Measurements from ENCODE around the gene TBL1X. TPM values are rescaled to one million over a fixed set of nuclear protein-coding genes. Genes with fewer than 3 reads are reported as not detected.

TBL1X gene
- polyA plus RNA-seq, 1 donor (not counting 4 experiments of a cell fraction or from before 2014, with no cell fraction given), result 2.2 TPM

- DNase-seq (ENCODE audit: low read depth, low spot score), result no peak
- Histone ChIP-seq H3K36me3 (ENCODE audit: control insufficient read depth in 2 of 2, extremely low read depth in 1 of 2, insufficient read depth in 2 of 2, low read length in 2 of 2) (no peaks in the 10 kb centered on the region), H3K79me2 (ENCODE audit: control insufficient read depth, insufficient read depth, low read length) (no peaks in the 10 kb centered on the region), H3K9me1 (ENCODE audit: control insufficient read depth, extremely low read depth, insufficient read depth, low read length) (no peaks in the 10 kb centered on the region), H3K27me3 (ENCODE audit: control insufficient read depth, extremely low read depth, insufficient read depth, low read length) (no peaks in the 10 kb centered on the region), H2AFZ (ENCODE audit: control insufficient read depth, low read length) (no peak overlapping the region), H3K9ac (ENCODE audit: control insufficient read depth, extremely low read depth, insufficient read depth, low read length) (no peak overlapping the region), H3K4me3 (ENCODE audit: control insufficient read depth in 2 of 3, extremely low read depth in 1 of 3, insufficient read depth in 2 of 3, low read depth in 1 of 3, low read length in 3 of 3) (no peak overlapping the region), H4K20me1 (ENCODE audit: control insufficient read depth, extremely low read depth, insufficient read depth, low read length) (no peaks in the 10 kb centered on the region), H3K27ac (ENCODE audit: control insufficient read depth, insufficient read depth, low read length) (no peak overlapping the region), H3K4me1 (ENCODE audit: control insufficient read depth, extremely low read depth, insufficient read depth, low read length) (no peaks in the 10 kb centered on the region), H3K9me3 (ENCODE audit: control insufficient read depth, low read depth, low read length) (no peaks in the 10 kb centered on the region), H3K4me2 (ENCODE audit: control insufficient read depth, extremely low read depth, insufficient read depth, low read depth, low read length) (no peak overlapping the region)
- TF ChIP-seq CTCF (optimal IDR thresholded peaks at IDR 0.05 in 1 of 3, IDR thresholded peaks at IDR 0.05 in 1 of 3, conservative IDR thresholded peaks at IDR 0.05 in 1 of 3; ENCODE audit: extremely low read depth in 1 of 3, insufficient read depth in 2 of 3, low read length in 3 of 3), result no peak
- TF ChIP-seq EZH2 (IDR thresholded peaks at IDR 0.05; ENCODE audit: low read length), result no peak
- FAIRE-seq, result no peak
- dilution Hi-C loops (cut with MboI; ENCODE audit: extremely low pct_ligation_motif_present, low sequenced_read_pairs), result no loop called here
Observed at GRCh38 chrX:9647431-9647830, 182.6 kb downstream of the TBL1X start.

DNA sequence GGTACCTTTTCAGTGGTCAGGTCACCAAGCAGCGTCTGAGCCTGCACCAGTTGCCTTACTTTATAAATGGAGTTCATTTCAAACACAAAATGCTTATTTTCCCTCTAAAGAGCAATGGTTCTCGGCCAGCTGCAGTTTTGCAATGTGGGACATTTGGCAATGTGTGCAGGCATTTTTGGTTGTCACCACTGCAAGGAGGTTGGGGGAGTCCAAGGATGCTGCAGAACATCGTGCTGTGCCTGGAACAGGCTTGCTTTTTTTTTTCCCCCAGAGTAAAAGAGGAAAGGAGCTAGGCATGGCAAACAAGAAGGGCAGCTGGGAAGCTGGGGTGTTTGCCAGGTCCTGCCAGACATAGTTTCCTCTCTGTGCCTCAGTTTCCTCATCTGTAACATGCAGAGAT is 185.2 kb downstream of the TBL1X start:
- FAIRE-seq, result no peak
- TF ChIP-seq CTCF (optimal IDR thresholded peaks at IDR 0.05 in 1 of 3, IDR thresholded peaks at IDR 0.05 in 1 of 3, conservative IDR thresholded peaks at IDR 0.05 in 1 of 3; ENCODE audit: extremely low read depth in 1 of 3, insufficient read depth in 2 of 3, low read length in 3 of 3) (no peak), EZH2 (IDR thresholded peaks at IDR 0.05; ENCODE audit: low read length) (no peak)
- H3K79me2 ChIP-seq (ENCODE audit: control insufficient read depth, insufficient read depth, low read length), result no peaks in the 10 kb centered on the region

More for the DNA sequence above, 185.2 kb downstream of the TBL1X start:
- Histone ChIP-seq H3K36me3 (ENCODE audit: control insufficient read depth in 2 of 2, extremely low read depth in 1 of 2, insufficient read depth in 2 of 2, low read length in 2 of 2) (no peaks in the 10 kb centered on the region), H3K9ac (ENCODE audit: control insufficient read depth, extremely low read depth, insufficient read depth, low read length) (no peak overlapping the region), H3K4me3 (ENCODE audit: control insufficient read depth in 2 of 3, extremely low read depth in 1 of 3, insufficient read depth in 2 of 3, low read depth in 1 of 3, low read length in 3 of 3) (no peak overlapping the region), H3K9me1 (ENCODE audit: control insufficient read depth, extremely low read depth, insufficient read depth, low read length) (no peaks in the 10 kb centered on the region), H3K27ac (ENCODE audit: control insufficient read depth, insufficient read depth, low read length) (no peak overlapping the region), H3K9me3 (ENCODE audit: control insufficient read depth, low read depth, low read length) (peaks cover 1% of the 10 kb centered on the region), H3K27me3 (ENCODE audit: control insufficient read depth, extremely low read depth, insufficient read depth, low read length) (no peaks in the 10 kb centered on the region), H3K4me1 (ENCODE audit: control insufficient read depth, extremely low read depth, insufficient read depth, low read length) (no peaks in the 10 kb centered on the region), H2AFZ (ENCODE audit: control insufficient read depth, low read length) (no peak overlapping the region), H4K20me1 (ENCODE audit: control insufficient read depth, extremely low read depth, insufficient read depth, low read length) (no peaks in the 10 kb centered on the region), H3K4me2 (ENCODE audit: control insufficient read depth, extremely low read depth, insufficient read depth, low read depth, low read length) (no peak overlapping the region)
- DNase-seq (ENCODE audit: low read depth, low spot score), result no peak
- dilution Hi-C loops (cut with MboI; ENCODE audit: extremely low pct_ligation_motif_present, low sequenced_read_pairs), result no loop called here

Measured in keratinocyte (primary cell).